ENCODE data around the gene RNF213. TPM values are rescaled to one million over a fixed set of nuclear protein-coding genes. Genes with fewer than 3 reads are reported as not detected.

Gene RNF213
- total RNA-seq, 1 donor from 2014 or later: 25.6 TPM

DNA sequence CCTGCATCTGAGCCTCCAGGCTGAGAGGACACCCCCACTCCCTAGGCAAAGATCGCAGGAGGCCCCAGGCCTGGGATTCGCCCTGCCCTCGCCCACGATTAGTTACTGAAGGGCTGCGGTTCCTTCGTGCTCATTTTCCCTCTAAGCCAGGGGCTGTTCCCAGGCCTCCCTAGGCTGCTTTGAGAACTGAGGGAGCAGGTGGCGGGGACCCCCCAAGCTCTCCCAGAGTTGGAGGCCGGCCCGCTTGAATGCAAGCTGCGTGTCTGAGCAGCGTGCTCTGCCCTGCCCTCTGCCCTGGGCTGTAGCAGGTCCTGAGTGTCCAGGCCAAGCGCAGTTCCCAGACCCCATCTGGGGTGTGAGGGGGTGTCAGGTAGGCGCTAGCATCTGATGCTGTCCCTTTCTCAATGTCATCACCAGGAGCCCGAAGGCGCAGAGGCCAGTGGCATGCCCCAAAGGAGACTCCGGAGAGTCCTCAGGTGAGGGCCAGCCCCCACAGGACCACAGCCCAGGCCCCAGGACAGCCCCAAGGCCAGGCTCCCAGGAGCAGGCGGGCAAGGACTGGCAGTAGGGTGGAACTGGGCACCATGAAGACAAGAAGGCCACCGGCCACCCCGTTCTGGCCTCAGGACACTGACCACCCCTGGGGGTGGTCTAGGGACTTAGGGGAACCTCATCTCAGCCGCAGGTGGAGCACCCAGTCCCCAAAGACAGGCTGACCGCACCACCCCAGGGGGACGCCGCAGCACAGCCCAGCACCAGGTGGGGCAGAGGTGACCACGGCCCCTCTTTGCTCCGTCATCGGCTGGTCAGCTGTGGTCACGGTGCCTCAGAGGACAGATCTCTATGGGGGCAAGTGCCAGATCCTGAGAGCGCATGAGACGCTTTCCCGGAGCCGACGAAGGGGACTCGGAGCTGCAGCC lies 169.0 kb downstream of the RNF213 start:
- H3K36me3 ChIP-seq: no peaks in the 10 kb centered on the region
- peaks cover 8% of the 10 kb centered on the region for H3K4me1 ChIP-seq
- no peak for DNase-seq
- no peaks in the 10 kb centered on the region for H3K27me3 ChIP-seq (ENCODE audit: low read depth)
- H3K4me3 ChIP-seq: no peak overlapping the region
- H3K9me3 ChIP-seq (replicated peaks): no peaks in the 10 kb centered on the region
- H3K27ac ChIP-seq (replicated peaks): no peak overlapping the region
- intact Hi-C loops (cut with micrococcal nuclease): loop anchor here (10.0 kb wide), 1 partner anchor 555 kb away; no protein-coding TSS in a partner anchor
- TF ChIP-seq, protein P1, sequence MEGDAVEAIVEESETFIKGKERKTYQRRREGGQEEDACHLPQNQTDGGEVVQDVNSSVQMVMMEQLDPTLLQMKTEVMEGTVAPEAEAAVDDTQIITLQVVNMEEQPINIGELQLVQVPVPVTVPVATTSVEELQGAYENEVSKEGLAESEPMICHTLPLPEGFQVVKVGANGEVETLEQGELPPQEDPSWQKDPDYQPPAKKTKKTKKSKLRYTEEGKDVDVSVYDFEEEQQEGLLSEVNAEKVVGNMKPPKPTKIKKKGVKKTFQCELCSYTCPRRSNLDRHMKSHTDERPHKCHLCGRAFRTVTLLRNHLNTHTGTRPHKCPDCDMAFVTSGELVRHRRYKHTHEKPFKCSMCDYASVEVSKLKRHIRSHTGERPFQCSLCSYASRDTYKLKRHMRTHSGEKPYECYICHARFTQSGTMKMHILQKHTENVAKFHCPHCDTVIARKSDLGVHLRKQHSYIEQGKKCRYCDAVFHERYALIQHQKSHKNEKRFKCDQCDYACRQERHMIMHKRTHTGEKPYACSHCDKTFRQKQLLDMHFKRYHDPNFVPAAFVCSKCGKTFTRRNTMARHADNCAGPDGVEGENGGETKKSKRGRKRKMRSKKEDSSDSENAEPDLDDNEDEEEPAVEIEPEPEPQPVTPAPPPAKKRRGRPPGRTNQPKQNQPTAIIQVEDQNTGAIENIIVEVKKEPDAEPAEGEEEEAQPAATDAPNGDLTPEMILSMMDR (IDR thresholded peaks at IDR 0.05; ENCODE audit: borderline replicate concordance): no peak

GRCh38 chr17:80430446-80431245 lies 170.0 kb downstream of the RNF213 start:
- intact Hi-C loops (cut with micrococcal nuclease): no loop called here
- H3K4me1 ChIP-seq: peaks cover 8% of the 10 kb centered on the region
- H3K36me3 ChIP-seq: no peaks in the 10 kb centered on the region

DNA sequence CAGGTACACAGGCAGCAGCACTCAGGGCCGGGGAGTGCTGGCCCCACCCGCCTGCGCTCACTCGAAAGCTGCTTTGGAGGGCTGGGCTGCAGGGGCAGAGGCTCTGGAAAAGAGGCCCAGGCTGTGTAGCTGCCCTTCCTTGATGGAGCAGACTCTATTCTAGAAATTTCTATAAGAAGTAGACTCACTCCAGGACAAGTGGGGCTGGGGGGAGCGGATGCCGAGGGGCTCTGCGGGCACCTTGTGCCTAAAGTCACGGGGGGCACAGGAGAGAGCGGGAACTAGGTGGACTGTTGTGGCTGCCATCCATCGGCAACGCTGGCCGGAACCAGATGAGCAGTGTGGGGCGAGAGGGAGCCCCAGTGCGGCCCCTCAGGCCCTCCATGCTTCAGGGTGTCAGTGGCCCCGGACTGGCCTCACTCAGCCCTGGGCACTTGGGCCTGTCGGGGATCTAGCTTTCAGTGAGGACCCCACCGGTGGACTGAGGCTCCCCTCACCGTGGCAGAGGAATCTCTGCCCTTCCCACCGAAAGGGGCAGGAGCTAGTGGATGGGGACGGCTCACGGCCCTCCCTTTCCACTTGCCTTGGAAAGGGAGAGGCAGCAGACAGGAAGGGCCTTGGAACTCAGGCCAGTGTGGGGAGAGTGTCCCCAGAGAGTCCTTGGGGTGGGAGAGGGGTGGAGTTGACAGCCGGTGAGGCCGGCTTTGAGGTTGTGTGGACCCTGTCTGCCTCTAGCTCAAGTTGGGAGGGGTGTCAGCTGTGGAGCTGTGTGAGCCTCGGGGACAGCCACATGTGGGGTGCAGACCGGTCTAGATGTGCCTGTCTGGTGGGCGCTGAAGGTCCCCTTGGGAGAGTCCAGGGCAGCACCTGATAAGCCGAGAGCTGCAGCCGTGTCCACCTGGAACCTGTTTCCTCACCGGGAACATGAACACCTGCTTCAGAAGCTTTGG lies 170.9 kb downstream of the RNF213 start:
- Histone ChIP-seq H3K4me1 (peaks cover 8% of the 10 kb centered on the region), H3K27ac (replicated peaks) (no peak overlapping the region), H3K9me3 (replicated peaks) (no peaks in the 10 kb centered on the region), H3K27me3 (ENCODE audit: low read depth) (no peaks in the 10 kb centered on the region), H3K36me3 (no peaks in the 10 kb centered on the region), H3K4me3 (no peak overlapping the region)
- TF ChIP-seq, protein P1 (IDR thresholded peaks at IDR 0.05; ENCODE audit: borderline replicate concordance): no peak
- intact Hi-C loops (cut with micrococcal nuclease): no loop called here
- no peak for DNase-seq

More at GRCh38 chr17:80430446-80431245, 170.0 kb downstream of the RNF213 start:
- TF ChIP-seq, protein P1 (IDR thresholded peaks at IDR 0.05; ENCODE audit: borderline replicate concordance): no peak
- no peak for DNase-seq
- H3K27me3 ChIP-seq (ENCODE audit: low read depth): no peaks in the 10 kb centered on the region
- H3K9me3 ChIP-seq (replicated peaks): no peaks in the 10 kb centered on the region
- no peak overlapping the region for H3K4me3 ChIP-seq
- H3K27ac ChIP-seq (replicated peaks): no peak overlapping the region

GRCh38 chr17:80432350-80432955 lies 171.8 kb downstream of the RNF213 start:
- Histone ChIP-seq H3K9me3 (replicated peaks) (no peaks in the 10 kb centered on the region), H3K4me3 (no peak overlapping the region), H3K36me3 (no peaks in the 10 kb centered on the region), H3K27ac (replicated peaks) (no peak overlapping the region), H3K4me1 (no peaks in the 10 kb centered on the region), H3K27me3 (ENCODE audit: low read depth) (no peaks in the 10 kb centered on the region)
- intact Hi-C loops (cut with micrococcal nuclease): no loop called here
- no peak for DNase-seq
- TF ChIP-seq, protein P1 (IDR thresholded peaks at IDR 0.05; ENCODE audit: borderline replicate concordance): no peak

Measured in left ventricle myocardium inferior (tissue), 1 donor.